PC-3 (cell line): Measurements from ENCODE around the gene SAA4.
"Not testable (repeated sequence)": the region's sequence is repeated elsewhere in the genome, so short reads cannot be mapped to it uniquely, and the experiment has no call there.

Experiments used
- EZH2 ChIP-seq: fragments of 300-600 bp; sonication (generic); IDR thresholded peaks from one replicate; pipeline ENCODE4 v1.6.1; 2017; ENCODE audit warnings: antibody characterized with exemption, mild to moderate bottlenecking, low read length; ENCODE audit not compliant: unreplicated experiment
- EZH2phosphoT487 ChIP-seq: fragments of 300-600 bp; sonication (generic); IDR thresholded peaks from 2 replicates; pipeline ENCODE4 v1.6.1; 2018; ENCODE audit warnings: mild to moderate bottlenecking, antibody characterized with exemption, low read length, borderline replicate concordance
- TF ChIP-seq, protein P1 (sequence below): fragments of 300-600 bp; sonication (generic); conservative IDR thresholded peaks from 2 replicates; pipeline ENCODE4 v1.5.1; 2017; ENCODE audit warnings: antibody characterized with exemption, low read depth, mild to moderate bottlenecking, low read length

DNA sequence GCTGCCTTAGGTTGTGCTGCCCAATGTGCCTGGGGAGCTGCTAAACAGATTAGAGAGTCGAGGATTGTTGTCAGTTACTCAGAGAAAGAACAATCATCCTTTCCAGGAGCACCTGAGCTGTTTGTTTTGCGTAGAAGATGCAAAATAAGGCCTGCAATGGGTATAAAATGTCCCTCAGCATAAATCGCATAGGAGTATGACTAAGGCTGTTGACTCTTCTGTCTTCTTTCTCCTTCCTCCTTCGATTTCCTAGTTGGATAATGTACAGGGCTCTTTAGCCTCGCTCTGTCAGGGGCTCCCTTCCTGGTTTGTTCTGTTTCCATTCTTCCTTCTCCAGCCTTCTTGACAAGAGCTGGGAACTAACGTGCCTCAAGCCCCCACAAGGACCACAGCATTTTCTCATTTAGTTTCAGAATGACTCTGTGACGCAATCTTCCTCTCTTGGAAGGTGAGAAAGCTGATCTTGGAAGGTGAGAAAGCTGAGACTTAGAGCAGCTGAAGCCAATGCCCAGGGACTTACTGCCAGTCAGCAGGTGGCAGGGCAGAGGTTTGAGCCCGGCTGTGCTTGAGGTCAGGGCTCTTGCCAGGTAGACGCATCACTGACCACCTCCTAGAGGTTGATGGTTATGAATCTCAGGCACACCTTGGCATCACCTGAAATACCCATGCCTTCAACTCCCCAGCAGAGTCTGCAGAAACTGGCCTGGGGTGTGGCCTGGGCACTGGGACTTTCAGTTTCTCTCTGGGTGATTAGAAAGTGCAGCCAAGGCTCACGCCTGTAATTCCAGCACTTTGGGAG is 30.9 kb upstream of the SAA4 start:
- TF ChIP-seq, protein P1, sequence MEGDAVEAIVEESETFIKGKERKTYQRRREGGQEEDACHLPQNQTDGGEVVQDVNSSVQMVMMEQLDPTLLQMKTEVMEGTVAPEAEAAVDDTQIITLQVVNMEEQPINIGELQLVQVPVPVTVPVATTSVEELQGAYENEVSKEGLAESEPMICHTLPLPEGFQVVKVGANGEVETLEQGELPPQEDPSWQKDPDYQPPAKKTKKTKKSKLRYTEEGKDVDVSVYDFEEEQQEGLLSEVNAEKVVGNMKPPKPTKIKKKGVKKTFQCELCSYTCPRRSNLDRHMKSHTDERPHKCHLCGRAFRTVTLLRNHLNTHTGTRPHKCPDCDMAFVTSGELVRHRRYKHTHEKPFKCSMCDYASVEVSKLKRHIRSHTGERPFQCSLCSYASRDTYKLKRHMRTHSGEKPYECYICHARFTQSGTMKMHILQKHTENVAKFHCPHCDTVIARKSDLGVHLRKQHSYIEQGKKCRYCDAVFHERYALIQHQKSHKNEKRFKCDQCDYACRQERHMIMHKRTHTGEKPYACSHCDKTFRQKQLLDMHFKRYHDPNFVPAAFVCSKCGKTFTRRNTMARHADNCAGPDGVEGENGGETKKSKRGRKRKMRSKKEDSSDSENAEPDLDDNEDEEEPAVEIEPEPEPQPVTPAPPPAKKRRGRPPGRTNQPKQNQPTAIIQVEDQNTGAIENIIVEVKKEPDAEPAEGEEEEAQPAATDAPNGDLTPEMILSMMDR, result not testable (repeated sequence)
- TF ChIP-seq EZH2phosphoT487, EZH2: not testable (repeated sequence)
